PC-9 (cell line): ENCODE results near the gene SMCR8.

ENCODE experiments used
- CTCF ChIP-seq: fragments of 200-600 bp; sonication (generic); conservative IDR thresholded peaks from 2 replicates; pipeline ENCODE4 v1.6.1; 2017; ENCODE audit warnings: mixed run types, antibody characterized with exemption, mild to moderate bottlenecking, moderate library complexity
- EZH2 ChIP-seq: fragments of 200-600 bp; sonication (generic); IDR thresholded peaks from 2 replicates; pipeline ENCODE4 v1.8.0; 2017; ENCODE audit warnings: antibody characterized with exemption, low read depth

- no peak for TF ChIP-seq CTCF
- TF ChIP-seq EZH2: no peak
These were observed 48.3 kb downstream of the SMCR8 start, which contains the start of gene SHMT1 for GRCh38 chr17:18363101-18364049.
